Omental fat pad (tissue), 4 donors: ENCODE measurements around the gene RCBTB2. TPM values are rescaled to one million over a fixed set of nuclear protein-coding genes. Genes with fewer than 3 reads are reported as not detected.
"Not testable (repeated sequence)": the region's sequence is repeated elsewhere in the genome, so short reads cannot be mapped to it uniquely, and the experiment has no call there.

Experiments
- ATAC-seq: fragments of 150-250 bp; one replicate; pipeline ENCODE4 v1.9.1; 2016; ENCODE audit warnings: mild to moderate bottlenecking, moderate library complexity; ENCODE audit not compliant: low FRiP score
- DNase-seq: peaks from one replicate; pipeline ENCODE4 v3.0.0-alpha.2; 2019; ENCODE audit warnings: low spot score
- total RNA-seq, 4 donors: library from RNA; depleted of rRNA; stranded (reverse); fragments of >200 nt; gene quantifications; one replicate each; pipeline ENCODE4 v1.1.0, GENCODE V29; 2016
- TF ChIP-seq, protein P1 (sequence below), 3 donors: fragments of 450-650 bp; IDR thresholded peaks; one replicate each; pipeline ENCODE4 v1.5.1; 2016 to 2017; ENCODE audit warnings: antibody characterized with exemption in 3 of 3, mild to moderate bottlenecking in 3 of 3, moderate library complexity in 2 of 3

The RCBTB2 gene
- total RNA-seq, 4 donors from 2014 or later = 6.7 to 30.6 (median 13.0) TPM

- ATAC-seq = no peak
- TF ChIP-seq, protein P1, sequence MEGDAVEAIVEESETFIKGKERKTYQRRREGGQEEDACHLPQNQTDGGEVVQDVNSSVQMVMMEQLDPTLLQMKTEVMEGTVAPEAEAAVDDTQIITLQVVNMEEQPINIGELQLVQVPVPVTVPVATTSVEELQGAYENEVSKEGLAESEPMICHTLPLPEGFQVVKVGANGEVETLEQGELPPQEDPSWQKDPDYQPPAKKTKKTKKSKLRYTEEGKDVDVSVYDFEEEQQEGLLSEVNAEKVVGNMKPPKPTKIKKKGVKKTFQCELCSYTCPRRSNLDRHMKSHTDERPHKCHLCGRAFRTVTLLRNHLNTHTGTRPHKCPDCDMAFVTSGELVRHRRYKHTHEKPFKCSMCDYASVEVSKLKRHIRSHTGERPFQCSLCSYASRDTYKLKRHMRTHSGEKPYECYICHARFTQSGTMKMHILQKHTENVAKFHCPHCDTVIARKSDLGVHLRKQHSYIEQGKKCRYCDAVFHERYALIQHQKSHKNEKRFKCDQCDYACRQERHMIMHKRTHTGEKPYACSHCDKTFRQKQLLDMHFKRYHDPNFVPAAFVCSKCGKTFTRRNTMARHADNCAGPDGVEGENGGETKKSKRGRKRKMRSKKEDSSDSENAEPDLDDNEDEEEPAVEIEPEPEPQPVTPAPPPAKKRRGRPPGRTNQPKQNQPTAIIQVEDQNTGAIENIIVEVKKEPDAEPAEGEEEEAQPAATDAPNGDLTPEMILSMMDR (IDR thresholded peaks at IDR 0.05) = no peak
- DNase-seq = no peak
These were observed 76.3 kb downstream of the RCBTB2 start for GRCh38 chr13:48456546-48456945.

DNA sequence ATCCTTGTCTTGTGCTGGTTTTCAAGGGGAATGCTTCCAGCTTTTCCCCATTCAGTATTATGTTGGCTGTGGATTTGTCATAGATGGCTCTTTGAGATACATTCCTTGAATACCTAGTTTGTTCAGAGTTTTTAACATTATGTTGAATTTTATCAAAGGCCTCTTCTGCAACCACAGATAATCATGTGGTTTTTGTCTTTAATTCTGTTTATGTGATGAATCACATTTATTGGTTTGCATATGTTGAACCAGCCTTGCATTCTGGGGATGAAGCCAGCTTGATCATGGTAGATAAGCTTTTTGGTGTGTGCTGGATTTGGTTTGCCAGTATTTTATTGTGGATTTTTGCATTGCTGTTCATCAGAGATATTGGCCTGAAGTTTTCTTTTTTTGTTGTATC, 81.7 kb downstream of the RCBTB2 start:
- DNase-seq, ATAC-seq: not testable (repeated sequence)

DNA sequence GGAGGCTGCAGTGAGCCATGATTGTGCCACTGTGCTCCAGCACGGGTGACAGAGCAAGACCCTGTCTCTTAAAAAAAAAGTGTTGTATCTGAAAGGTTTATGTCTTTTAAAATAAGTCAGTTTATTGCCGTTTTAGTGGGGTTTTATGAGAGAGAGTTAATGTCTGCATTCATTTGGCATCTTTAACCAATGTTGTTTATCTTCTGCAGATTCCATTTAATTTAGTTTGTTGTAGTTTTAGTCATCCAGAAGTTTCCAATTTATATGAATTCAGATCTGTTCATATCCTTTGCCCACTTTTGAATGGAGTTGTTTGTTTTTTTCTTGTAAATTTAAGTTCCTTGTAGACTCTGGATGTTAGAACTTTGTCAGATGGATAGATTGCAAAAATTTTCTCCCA, 83.2 kb downstream of the RCBTB2 start:
- TF ChIP-seq, protein P1 (IDR thresholded peaks at IDR 0.05) = no peak
- no peak for DNase-seq
- no peak for ATAC-seq

- no peak for DNase-seq
- no peak for ATAC-seq
- TF ChIP-seq, protein P1 (IDR thresholded peaks at IDR 0.05) = no peak
These were observed 83.8 kb downstream of the RCBTB2 start for GRCh38 chr13:48448959-48449614.

- ATAC-seq = peak; percentile 50
- TF ChIP-seq, protein P1 (IDR thresholded peaks at IDR 0.05) = no peak
- no peak for DNase-seq
These were observed 84.5 kb downstream of the RCBTB2 start for GRCh38 chr13:48448285-48448958.

GRCh38 chr13:48446464-48446863, 86.4 kb downstream of the RCBTB2 start:
- TF ChIP-seq, protein P1 (IDR thresholded peaks at IDR 0.05) = no peak
- DNase-seq (no peak), ATAC-seq (no peak)

DNA sequence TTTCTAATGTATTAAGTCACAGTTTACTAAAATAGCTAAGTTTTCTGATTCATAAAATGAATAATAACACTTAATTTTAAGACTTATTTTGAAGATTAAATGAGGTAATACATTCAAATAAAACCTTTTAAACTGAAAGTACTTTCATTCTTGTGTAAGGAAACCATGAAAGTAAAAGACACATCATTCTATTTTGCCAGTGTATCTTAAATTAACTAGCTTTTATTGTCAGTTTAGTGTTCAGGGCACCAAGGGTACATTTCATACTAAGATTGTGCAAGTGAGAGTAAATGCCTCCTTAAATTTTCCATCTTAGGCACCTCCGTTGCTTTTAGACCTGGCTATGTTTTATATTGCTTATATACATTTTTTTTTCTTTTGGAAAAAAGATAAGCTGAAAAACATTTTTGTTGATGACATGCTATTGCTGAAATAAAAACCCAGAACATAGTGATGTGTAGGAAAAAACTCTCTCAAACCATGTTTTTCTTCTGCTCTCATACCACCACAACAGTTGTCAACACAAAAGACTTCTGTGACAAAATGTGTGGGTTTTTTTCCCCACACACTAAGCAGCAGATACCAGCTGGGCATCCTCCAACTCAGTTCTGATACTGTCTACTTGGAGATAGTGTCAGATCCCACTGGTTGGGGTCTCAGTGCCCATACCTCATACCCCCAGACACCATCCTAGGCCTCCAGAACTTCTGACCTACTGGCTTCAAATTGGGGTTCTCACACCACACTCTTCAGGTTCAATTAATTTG, 89.3 kb downstream of the RCBTB2 start:
- DNase-seq = no peak
- TF ChIP-seq, protein P1 (IDR thresholded peaks at IDR 0.05) = no peak
- no peak for ATAC-seq
